ENCODE data around the gene SFRP5.

The SFRP5 gene

DNA sequence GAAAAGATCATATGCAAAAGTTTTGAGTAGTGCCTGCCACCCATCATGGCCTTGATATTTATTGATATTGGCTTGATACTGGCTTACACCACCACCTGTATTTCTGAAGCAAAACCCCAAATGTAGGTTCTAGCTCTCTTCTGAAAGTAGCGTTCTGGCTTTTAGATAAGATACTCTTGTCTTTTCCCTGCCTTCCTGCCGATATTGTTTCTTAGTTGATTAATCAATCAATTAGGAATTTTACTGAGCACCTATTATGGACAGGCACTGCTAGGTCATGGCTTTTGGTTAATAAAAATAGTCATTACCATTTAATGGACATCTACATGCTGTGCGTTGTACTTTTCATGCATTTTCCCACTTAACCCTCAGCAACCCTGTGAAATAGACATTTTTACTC, 7.9 kb downstream of the SFRP5 start:
- DNase-seq, result no peak

DNA sequence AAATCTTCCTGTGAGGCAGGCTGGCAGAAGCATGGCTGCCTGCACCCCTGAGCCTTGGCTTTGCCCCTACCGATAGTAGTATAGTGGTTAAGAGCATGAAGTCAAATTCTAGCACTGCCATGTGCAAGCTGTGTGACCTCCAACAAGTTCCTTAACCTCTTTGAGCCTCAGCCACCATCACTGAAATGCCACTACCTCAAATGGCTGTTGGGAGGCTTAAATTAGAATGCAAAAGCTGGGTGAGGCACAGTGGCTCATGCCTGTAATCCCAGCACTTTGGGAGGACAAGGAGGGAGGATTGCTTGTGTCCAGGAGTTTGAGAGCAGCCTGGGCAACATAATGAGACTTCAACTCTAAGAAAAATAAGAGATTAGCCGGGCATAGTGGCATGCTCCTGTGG, 8.4 kb downstream of the SFRP5 start:
- DNase-seq, result no peak

DNA sequence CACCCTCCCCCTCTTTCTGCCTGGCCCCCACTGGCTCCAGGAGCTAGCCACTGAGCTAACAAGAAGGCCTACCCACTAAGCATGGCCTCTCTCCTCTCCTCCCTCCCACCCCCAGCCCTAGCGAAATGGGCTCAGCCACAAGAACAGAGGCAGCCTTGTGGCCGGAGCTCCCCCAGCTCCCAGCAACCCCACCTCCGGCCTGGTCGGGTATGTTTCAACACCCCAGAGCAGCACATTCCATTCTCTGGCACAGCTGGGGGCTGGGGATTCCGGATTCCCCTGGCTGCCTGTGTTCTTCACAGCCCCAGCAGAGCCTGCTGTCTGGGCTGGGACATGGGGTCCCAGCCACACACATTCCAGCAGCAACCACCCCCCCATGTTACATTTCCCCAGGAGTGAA, 9.0 kb downstream of the SFRP5 start:
- DNase-seq, result no peak

DNA sequence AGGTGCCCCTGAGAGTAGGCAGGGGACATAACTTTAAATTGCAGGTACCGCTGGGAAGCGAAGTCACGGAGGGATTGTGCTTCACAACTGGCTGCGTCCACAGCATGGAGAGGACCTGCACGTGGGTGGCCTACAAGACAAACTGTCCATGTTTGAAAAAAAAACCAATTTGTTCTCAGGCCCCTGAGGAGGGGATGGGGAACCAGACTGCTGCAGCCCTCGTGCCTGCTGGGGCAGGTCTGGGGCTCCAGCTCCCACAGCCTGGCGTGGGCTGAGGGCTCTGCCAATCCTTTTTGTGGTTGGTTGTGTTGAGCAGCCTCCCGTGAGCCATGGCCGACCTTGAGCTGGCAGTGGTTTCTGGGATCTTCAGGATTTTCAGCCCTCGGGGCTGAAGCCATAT, 9.7 kb downstream of the SFRP5 start:
- no peak for DNase-seq

DNA sequence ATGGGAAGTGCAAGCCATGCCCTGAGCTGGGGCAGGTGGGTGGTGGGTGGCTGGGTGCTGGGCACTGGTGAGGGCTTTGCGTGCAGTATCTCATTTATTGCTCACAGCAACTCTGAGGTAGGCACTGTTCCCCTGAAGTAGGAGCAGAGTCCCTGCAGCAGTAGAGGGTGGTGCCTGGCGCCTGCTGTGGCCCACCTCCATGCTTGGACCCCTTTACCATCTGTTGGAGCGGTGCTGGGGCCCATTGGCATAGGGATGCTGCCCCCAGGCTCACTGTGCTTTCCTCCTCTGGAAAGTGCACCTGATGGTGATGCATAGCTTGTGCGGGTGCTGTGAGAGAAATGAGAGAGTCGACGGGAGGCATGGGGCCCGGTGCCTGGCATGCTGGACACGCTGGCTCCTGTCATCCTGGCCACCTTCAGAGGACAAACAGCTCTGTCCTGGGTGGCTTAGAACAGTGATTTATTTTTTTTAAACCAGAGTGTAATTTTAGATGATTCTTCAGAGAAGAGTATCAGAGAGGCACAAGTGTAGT, 10.4 kb downstream of the SFRP5 start:
- no peak for DNase-seq

DNA sequence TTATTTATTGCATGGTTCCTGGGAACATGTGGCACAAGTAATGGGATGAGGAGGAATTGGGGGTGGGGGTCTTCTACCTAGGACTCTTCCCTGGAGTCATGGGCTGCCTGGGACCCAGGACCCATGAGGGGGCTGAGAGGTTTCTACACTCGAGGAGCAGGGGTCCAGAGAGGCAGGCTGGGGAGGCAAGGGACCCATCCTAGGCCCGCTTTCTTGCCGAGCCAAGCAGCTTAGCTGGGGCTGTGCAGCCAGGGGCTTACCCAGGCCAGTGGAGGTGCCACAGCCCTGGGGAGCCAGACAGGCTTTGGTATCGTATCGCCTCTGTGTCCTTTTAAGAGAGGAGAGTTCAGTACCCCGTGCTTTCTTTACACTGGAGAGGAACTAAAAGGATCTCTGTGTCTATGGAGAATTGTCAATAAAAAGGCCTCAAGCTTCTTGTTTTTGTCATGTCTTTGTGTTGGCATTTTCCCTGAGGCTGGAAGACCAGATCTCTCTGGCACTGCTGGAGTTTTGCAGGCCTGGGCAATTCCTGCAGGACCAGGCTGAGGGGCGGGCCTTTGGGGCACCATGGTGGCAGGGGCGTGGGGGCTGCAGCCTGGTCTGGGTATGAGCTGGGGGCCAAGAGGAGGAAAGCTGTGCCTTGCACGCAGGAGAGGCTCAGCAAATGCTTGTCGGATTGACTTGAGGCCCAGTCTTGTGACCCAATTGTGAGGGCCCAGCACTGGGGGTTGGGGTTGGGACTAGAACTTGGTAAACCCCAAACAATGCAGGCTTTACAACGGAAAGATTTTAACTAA, 11.1 kb downstream of the SFRP5 start:
- DNase-seq, result no peak

DNA sequence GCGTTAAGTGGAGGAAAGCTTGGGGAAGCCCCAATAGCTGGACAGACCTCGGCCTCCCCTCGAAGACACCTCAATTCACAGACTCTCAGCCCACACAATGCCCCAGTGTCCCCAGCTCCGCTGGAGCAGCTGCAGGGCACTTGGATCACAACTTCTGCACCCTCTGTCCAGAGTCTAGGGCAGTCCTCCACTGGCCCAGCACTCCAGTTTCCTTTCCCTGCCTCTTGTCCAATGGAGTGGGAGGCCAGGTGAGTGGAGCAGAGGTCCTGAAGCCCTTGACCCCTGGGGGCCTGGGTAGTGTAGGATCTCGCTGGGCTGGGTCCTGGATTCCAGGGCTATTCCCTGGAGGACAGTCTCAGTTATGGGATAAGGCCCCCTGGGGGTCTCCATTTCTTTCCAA, 11.9 kb downstream of the SFRP5 start:
- DNase-seq, result no peak

DNA sequence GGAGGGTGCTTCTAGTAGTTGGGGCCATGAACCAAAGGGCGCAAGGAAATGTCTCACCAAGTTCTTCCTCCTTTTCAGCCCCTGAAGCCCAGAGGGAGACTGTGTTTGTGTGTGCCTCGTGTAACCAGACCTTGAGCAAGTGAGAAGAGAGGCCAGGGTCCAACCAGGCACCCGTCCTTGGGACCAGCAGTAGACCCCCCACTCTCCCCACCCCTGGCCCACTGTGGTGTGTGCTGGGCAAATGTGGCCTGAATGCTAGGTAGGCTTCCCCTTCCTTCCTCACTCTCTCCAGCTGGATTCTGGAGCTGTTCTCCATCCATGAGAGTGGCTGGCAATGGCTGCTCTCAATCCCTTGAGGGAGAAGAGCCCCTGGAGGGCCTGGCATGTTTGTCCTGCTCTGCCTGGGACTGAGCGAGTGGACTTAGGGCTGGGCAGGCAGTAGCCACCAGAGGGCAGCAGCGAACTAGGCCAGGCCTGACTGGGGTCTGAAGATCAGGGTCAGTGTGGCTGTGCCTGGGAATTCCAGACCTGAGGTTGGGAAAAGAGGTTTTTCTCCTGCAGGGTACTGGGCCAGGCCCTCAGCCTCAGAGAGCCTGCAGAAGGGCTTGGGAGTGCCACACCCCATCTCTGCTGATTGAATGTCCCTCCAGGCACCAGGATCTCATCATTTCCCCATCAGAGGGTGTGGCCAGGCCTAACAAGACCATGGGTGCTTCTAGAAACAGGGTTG, 12.5 kb downstream of the SFRP5 start:
- DNase-seq, result peak; percentile 33

DNA sequence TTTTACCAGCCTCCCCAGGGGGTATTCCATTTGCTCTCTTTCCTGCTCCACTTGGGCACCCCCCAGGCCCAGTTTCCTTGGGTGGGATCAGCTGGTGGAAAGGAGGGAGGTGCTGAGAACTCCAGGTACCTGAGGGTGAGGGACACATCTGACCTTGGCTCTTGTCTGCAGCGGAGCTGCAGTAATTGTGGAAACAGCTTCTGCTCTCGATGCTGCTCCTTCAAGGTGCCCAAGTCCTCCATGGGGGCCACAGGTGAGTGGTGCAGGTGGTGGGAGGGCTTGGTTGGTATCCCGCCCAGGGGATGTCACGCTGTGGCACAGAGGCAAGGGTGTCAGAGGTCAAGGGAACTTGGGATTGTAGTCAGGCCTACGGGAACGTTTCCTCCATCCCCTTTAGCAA, 14.3 kb downstream of the SFRP5 start:
- no peak for DNase-seq

DNA sequence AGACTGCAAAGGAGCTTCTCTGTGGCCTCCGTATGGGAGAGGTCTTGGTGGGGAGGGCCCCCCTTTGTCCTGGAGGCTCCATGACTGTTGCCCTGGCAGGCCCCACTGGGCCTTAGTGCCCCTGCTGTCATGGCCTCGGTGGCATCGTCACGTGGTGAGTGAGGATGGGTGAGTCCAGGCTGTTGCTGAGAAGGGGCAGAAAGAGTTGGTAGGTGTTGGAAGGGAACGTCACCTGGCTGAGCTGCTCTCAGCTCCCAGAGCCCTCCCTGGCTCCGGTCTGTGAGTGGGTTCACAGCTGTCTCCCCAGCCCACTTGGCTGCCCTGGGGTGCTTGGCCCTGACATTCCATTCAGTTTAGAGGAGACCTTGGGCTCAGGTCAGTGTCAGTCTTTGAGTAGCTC, 16.1 kb downstream of the SFRP5 start:
- no peak for DNase-seq

DNA sequence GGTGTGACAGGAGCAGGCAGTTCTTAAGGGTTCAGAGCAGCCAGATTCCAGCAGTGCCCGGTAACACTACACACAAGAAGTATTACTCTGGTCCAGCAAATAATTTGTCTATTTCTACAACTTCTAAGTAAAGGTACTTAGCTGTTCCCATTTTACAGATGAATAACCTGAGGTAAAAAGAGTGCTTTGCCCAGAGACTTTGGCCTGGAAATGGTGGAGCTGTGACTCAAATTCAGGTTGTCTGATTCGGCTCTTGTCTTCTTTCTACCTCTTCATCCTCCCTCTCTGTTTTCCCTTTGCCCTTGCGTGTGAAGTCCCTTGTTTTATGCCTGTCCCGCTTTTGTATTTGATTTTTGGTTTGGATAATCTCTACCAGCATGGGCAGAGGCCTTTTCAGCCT, 17.1 kb downstream of the SFRP5 start:
- DNase-seq, result no peak

DNA sequence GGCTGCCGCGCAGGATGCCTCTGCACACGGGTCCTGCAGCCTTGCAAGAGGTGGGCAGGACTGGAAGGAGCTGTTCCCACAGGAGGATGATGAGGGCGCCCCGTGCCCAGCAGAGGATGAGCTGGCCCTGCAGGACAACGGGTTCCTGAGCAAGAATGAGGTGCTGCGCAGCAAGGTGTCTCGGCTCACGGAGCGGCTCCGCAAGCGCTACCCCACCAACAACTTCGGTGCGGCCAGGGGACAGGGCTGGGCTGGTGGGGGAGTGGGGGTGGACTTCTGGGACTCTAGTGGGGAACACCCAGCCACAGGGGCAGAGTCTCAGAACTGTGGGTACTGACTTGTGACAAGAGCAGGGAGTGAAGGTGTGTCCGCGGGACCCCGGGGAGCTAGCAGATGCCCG, 18.8 kb downstream of the SFRP5 start:
- no peak for DNase-seq

DNA sequence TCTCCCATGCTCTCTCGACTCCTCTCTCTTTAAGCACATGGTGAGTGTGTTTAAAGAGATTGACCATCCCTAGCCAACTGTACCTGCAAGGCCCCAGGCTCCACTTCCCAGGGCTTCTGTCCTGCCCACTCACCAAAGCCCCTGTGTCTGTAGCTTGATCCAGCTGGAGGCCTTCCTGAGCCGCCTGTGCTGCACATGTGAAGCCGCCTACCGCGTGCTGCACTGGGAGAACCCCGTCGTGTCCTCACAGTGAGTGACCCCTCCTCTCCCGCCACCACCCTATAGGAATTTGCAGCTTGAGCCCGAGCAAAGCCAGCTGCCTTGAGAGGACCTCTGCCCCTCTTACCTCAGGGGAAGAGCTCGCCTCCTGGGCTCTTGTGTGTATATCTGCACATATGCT, 23.7 kb downstream of the SFRP5 start:
- no peak for DNase-seq

DNA sequence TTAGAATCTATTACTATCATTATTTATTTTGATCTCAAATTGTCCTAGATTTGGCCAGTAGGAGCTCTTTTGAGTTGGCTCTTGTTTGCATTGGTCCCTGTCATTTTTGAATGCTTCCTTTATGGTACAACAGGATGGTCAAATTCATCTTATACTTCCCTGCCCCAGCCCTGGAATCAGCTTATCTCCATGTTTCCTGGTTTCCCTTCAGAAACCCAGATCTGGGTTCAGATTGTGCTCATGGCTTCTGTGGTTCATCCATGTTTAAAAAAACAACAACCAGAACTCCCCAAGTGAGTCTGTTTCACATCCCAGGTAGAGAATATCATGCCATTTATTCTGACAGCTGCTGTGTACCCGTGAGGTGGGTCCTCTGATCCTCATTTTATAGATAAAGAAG, 24.2 kb downstream of the SFRP5 start:
- DNase-seq, result no peak

DNA sequence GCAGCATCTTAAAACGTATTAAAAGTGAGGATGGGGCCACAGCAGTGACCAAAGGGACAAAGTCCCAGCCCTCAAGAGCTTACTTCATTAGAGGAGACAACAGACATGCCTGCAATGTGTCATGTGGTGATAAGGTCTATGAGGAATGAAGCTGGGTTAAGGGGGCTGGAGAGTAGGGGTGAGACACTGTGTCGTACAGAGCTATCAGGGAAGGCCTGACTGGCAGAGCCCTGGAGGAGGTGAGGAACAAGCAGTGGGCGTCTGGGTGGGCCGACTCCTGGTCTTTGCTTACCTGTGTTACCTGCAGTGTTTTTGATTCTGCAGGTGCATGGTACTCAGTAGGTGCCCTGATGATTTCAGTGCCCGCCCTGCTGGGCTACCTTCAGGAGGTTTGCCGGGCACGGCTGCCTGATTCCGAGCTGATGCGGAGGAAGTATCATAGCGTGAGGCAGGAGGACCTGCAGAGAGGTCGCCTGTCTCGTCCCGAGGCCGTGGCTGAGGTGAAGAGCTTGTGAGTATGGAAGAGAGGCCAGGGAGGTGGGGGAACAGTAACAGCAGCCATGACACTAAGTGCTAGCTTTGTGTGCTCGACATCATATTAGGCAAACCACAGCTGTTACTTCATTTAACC, 27.3 kb downstream of the SFRP5 start:
- DNase-seq, result no peak

DNA sequence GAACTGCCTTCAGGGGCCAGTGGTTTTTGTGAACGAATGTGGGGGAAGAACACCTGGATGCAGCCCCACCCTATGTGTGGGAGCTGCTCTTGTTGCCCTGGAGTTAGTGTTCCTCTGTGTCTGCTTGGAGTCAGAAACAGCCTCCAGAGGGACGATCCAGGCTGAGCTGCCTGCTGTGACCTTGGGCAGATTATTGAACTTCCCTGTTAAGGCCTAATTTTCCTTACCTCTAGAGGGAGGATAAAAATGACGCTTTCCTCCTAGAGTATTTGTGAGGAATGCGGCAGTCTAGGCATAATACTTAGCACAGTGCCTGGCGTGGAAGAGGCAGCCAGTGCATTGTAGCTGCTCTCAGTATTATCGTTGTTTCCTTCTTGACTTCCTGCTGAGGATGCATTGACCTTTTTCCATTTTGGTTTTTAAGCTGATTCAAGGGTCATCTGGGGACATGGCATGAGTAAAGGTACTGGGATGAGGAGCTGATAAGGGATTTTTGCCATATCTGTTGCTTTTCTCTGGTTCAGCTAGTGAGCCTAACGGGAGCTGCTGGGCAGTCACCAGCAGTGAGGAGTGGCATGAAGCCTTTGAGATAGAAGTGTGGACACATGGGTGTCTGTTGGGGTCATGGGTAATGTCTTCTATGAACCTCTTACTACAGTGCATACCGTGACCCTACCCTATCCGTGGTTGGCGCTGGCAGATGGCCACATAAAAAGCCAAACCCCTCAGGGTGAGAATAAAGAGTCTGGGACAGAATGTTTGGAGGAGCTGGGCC, 28.4 kb downstream of the SFRP5 start:
- no peak for DNase-seq

DNA sequence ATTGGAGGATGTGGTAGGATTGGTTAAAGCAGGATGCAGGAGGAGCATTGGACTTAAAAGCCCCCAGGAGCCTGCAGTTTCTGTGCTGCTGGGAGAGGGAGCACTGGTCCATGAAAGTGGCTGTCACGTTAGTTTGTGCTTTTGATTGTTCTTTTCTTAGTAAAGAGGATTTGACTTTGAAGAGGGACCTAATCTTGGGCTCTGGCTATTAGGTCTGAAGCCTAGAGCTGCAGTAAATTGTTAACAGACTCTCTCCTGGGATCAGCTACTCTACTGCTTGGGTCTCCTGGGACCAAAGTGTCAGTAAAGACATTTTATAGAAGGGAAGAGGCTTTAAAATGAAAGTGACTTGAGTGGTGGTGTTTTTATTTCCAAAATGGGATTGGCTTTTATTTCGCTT, 31.2 kb downstream of the SFRP5 start:
- DNase-seq, result no peak

DNA sequence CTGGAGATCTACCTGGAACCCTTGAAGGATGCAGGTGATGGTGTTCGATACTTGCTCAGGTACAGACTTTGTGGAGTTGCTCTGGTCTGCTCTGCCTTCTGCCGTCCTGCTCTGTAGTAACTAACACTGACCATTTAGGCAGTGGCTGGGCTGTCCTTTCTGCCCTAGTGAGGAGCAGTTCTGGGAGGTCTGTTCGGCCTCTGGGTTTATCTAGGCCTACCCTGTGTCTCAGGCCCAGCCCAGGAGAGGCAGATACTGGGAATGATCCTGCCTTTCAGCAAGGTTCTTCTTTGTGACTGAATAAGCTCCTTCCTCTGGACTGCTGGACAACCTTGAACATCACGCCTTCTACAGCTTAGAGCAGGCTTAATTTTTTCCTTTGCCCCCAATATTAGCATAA, 33.2 kb downstream of the SFRP5 start:
- no peak for DNase-seq

DNA sequence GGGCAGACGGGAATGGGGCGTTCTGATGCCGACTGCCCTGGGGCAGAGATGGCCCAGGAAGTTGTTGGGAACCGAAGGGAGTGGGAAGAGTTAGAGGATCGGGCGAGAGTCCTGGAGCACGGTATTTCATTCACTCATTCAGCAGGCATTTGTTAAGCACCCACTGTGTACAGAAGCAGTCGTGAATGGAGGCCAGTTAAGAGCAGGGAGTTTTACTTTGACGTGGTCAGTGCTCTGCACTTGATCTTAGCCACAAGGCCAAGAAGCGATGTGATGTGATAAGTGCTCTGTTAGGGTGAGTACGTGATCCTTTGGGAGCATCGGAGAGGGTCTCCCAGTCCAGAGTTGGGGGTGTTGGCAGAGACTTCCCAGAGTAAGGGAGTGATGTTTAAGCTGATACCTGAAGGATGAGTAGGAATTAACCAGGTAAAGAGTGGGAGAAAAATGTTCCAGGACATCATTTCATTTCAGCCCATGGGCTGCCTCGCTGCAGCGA, 34.0 kb downstream of the SFRP5 start:
- no peak for DNase-seq

DNA sequence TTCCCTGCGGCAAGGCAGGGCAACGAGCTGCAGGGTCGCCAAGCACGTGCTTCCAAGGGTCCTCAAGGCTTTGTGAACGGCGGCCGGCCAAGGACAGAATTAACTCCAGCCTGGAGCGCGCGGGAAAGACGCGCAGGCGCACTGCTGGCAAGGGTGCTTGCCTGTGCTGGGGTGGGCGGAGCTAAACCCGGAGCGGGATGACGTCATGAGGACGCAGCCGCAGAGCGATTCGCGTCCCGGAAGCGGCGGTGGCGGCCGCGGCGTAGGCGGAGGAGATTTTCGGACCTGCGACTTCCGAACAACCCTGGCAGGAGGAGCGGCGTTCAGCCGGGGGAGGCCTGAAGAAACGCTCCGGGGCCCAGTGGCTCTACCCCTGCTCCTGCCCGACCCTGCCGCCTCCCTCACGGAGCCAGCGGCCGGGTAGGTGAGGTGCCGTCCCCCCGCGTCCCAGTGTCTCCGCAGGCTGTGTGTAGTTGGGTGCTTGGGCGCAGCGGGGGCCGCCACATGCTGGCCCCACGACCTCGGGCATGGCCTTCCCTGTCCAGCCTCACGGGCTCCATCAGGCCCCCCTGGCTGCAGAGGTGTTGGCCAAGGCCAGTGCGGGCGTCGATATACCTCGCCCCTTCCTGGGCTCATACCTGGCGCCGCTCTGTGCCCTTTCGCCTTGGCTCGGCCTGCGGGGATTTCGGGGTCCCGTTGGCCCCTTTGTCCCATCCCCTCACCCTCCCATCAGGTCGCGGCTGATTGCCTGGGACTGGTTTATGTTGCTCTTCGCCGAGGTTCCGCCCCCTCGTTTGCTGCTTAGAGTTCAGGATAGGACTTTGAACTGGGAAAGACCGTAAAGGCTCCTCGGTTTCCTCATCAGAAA, 34.7 kb downstream of the SFRP5 start, which contains the start of gene ZFYVE27:
ZFYVE27 (plus strand) TSS at position 227 of the 868 bp plus-strand sequence. CDS start 1,350 bp downstream, outside the sequence.
- DNase-seq, result peak; percentile 53

DNA sequence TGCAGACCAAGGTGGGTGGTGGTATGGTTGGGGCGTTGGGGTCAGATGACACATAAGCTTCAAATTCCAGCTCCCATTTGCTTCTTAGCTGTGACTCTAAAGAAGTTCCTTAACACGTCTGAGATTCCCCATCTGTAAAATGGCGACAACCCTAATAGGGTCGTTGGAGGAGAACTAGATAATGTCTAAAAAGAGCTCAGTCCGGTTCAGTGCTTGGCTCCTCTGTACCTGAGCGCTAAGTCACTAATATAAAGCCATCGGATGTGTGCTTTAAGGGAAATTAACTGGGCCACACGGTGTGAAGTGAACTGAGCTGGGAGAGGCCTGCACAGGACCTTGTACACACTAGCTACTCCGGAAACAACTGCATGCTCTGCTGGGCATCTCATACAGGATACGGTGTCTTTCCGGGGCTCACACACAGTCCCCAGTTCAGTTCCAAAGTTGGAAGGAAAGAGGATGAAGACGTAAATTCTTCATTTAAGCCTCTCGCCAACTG, 35.3 kb downstream of the SFRP5 start:
- no peak for DNase-seq

DNA sequence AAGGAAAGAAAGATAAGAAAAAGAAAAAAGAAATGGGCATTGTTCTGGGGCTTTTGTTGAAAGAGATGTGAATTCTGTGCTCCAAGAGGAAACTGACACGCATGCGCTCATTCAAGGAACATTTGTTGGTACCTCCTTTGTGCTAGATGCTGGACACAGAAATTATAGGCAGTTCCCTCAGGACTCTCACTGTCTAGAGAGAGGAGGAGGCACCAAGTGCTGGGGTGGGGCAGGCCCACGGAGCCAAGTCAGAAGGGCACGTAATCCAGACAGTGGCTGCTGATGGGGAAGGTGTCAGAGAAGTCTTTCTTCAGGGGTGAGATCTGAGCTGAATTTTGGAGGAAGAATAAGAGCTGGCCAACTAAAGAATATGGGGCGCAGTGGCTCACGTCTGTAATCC, 37.8 kb downstream of the SFRP5 start:
- no peak for DNase-seq

All from NCI-H748 treated with DMSO at 0.1 percent for 48 hours (cell line).